Stimulated activated CD4-positive, alpha-beta T cell treated with anti-CD3 and anti-CD28 coated beads, Interleukin-15, amount 100 ng/mL, for 24 hours (primary cell): ENCODE measurements around the gene SUN5.
"Not testable (repeated sequence)": the region's sequence is repeated elsewhere in the genome, so short reads cannot be mapped to it uniquely, and the experiment has no call there.

Source experiments
- DNase-seq: peaks from one replicate; pipeline ENCODE4 v3.0.0-alpha.2; 2020

Gene SUN5

GRCh38 chr20:33004141-33004751 lies at the start of gene SUN5:
TSS of gene SUN5 (minus strand) at chr20:33004433. CDS start at chr20:33004340, 93 bp downstream.
- DNase-seq: no peak

GRCh38 chr20:33053291-33054106 lies 49.3 kb upstream of the SUN5 start, which contains the start of gene BPIFB3:
TSS of gene BPIFB3 (plus strand) at chr20:33053903. CDS start at chr20:33055436, 1,533 bp downstream.
- DNase-seq: no peak

- no peak for DNase-seq
Measured at GRCh38 chr20:33051333-33051732, 47.1 kb upstream of the SUN5 start.

- DNase-seq: no peak
Measured at GRCh38 chr20:33046412-33046811, 42.2 kb upstream of the SUN5 start.

- DNase-seq: not testable (repeated sequence)
Measured at GRCh38 chr20:33045129-33045721, 41.0 kb upstream of the SUN5 start.

GRCh38 chr20:33043731-33044181 lies 39.5 kb upstream of the SUN5 start:
- no peak for DNase-seq

- no peak for DNase-seq
Measured at GRCh38 chr20:33042983-33043730, 38.9 kb upstream of the SUN5 start.

GRCh38 chr20:33042430-33042829 lies 38.2 kb upstream of the SUN5 start:
- DNase-seq: no peak

GRCh38 chr20:33038243-33038642 lies 34.0 kb upstream of the SUN5 start:
- no peak for DNase-seq

GRCh38 chr20:33037456-33037855 lies 33.2 kb upstream of the SUN5 start:
- DNase-seq: no peak

GRCh38 chr20:33034901-33035492 lies 30.8 kb upstream of the SUN5 start:
- no peak for DNase-seq

- no peak for DNase-seq
Measured at GRCh38 chr20:33034115-33034514, 29.9 kb upstream of the SUN5 start.

GRCh38 chr20:33033381-33033780 lies 29.1 kb upstream of the SUN5 start:
- DNase-seq: no peak

GRCh38 chr20:33032555-33032954 lies 28.3 kb upstream of the SUN5 start:
- DNase-seq: no peak

GRCh38 chr20:33031531-33031930 lies 27.3 kb upstream of the SUN5 start, which contains the start of gene BPIFB6:
TSS of gene BPIFB6 (plus strand) at chr20:33031648. CDS start at chr20:33031648, 0 bp downstream.
- DNase-seq: no peak

GRCh38 chr20:33030569-33030968 lies 26.3 kb upstream of the SUN5 start:
- DNase-seq: no peak

GRCh38 chr20:33030076-33030475 lies 25.8 kb upstream of the SUN5 start:
- DNase-seq: no peak

- no peak for DNase-seq
Measured at GRCh38 chr20:33028875-33029274, 24.6 kb upstream of the SUN5 start.

- DNase-seq: no peak
Measured at GRCh38 chr20:33027769-33028751, 23.8 kb upstream of the SUN5 start.

- no peak for DNase-seq
Measured at GRCh38 chr20:33026779-33027759, 22.8 kb upstream of the SUN5 start.
